Natural killer cell (primary cell): ENCODE results near the gene GNAO1. TPM values are rescaled to one million over a fixed set of nuclear protein-coding genes. Genes with fewer than 3 reads are reported as not detected.

ENCODE experiments used
- ATAC-seq, 3 donors: fragments of 150-1000 bp in 2 of 3; fragments of 200-7000 bp in 1 of 3; cut with Tn5 transposase; 1 replicate in 1 of 3; 2 replicates in 2 of 3; pipeline ENCODE4 v1.10.0; 2021; ENCODE audit warnings: mild to moderate bottlenecking in 2 of 3, moderate library complexity in 2 of 3
- DNase-seq, 2 donors: peaks; one replicate each; pipeline versions ENCODE4 v3.0.0 to v3.0.0-alpha.2; 2013 to 2021; ENCODE audit warnings: mixed read lengths in 1 of 2
- H3K27ac ChIP-seq: one replicate; pipeline ENCODE4 v1.5.1; 2013; ENCODE audit warnings: mild to moderate bottlenecking, low read length
- H3K27me3 ChIP-seq: one replicate; pipeline ENCODE4 v1.6.1; 2013; ENCODE audit warnings: low read length; ENCODE audit not compliant: control insufficient read depth, insufficient read depth
- H3K36me3 ChIP-seq: one replicate; pipeline ENCODE4 v1.6.1; 2013; ENCODE audit warnings: low read length; ENCODE audit not compliant: control insufficient read depth, insufficient read depth
- H3K4me1 ChIP-seq: one replicate; pipeline ENCODE4 v1.6.1; 2013; ENCODE audit warnings: low read length; ENCODE audit not compliant: control insufficient read depth, insufficient read depth
- H3K4me3 ChIP-seq: one replicate; pipeline ENCODE4 v1.5.1; 2013; ENCODE audit warnings: low read length
- H3K9me3 ChIP-seq: one replicate; pipeline ENCODE4 v1.6.1; 2013; ENCODE audit warnings: low read length; ENCODE audit not compliant: control insufficient read depth, insufficient read depth
- H3K27ac Mint-ChIP-seq, 2 donors: one replicate each; pipeline ENCODE4 v1.8.0; 2022; ENCODE audit warnings: mild to moderate bottlenecking in 2 of 2, mixed read lengths in 2 of 2, moderate library complexity in 1 of 2
- H3K27me3 Mint-ChIP-seq, 2 donors: one replicate each; pipeline ENCODE4 v1.8.0; 2022; ENCODE audit warnings: low read depth in 2 of 2, mixed read lengths in 2 of 2
- H3K36me3 Mint-ChIP-seq: one replicate; pipeline ENCODE4 v1.8.0; 2022; ENCODE audit warnings: mixed read lengths
- H3K4me1 Mint-ChIP-seq, 2 donors: one replicate each; pipeline ENCODE4 v1.8.0; 2022; ENCODE audit warnings: mixed read lengths in 2 of 2
- H3K4me3 Mint-ChIP-seq: one replicate; pipeline ENCODE4 v1.8.0; 2022; ENCODE audit warnings: mild to moderate bottlenecking, moderate library complexity, mixed read lengths
- H3K9me3 Mint-ChIP-seq, 2 donors: one replicate each; pipeline ENCODE4 v1.8.0; 2022; ENCODE audit warnings: mixed read lengths in 2 of 2
- CTCF ChIP-seq: fragments of 200-600 bp; IDR thresholded peaks from one replicate; pipeline ENCODE4 v1.8.0; 2022; ENCODE audit warnings: antibody characterized with exemption
- WGBS: methylation state at CpG from one replicate; pipeline ENCODE4 v1.1.7; 2013; ENCODE audit warnings: missing lambda C conversion rate; ENCODE audit not compliant: insufficient coverage; 5-methylcytosine and 5-hydroxymethylcytosine counted together
- intact Hi-C: fragments of 100-400 bp; cut with micrococcal nuclease; formaldehyde crosslinking; loops from one replicate; pipeline ENCODE4 v1.14.2; 2022
- total RNA-seq, 4 donors: library from RNA; stranded (reverse); fragments of 120-200 nt in 1 of 4; gene quantifications; one replicate each; pipeline versions ENCODE4 v1.2.3 to v1.2.4, GENCODE V29; 2013 to 2022

The GNAO1 gene
- total RNA-seq, 3 donors from 2014 or later (not counting 1 experiment from before 2014, with no cell fraction given): 0.45 to 4.6 (median 1.1) TPM

GRCh38 chr16:56344518-56345405 lies 153.5 kb downstream of the GNAO1 start:
- H3K27ac ChIP-seq: no peak overlapping the region
- Mint-ChIP-seq H3K4me3 (no peak overlapping the region), H3K36me3 (no peaks in the 10 kb centered on the region), H3K4me1 (no peaks in the 10 kb centered on the region), H3K27me3 (no peaks in the 10 kb centered on the region), H3K9me3 (no peaks in the 10 kb centered on the region), H3K27ac (no peak overlapping the region)
- H3K9me3 ChIP-seq: no peaks in the 10 kb centered on the region
- no peaks in the 10 kb centered on the region for H3K27me3 ChIP-seq
- H3K4me1 ChIP-seq: no peaks in the 10 kb centered on the region
- ATAC-seq (no peak), DNase-seq (no peak)
- intact Hi-C loops: no loop called here
- no peaks in the 10 kb centered on the region for H3K36me3 ChIP-seq
- no peak for TF ChIP-seq CTCF
- 81% methylated on average over 17 of the region's 18 CpGs for WGBS
- no peak overlapping the region for H3K4me3 ChIP-seq

- no peak overlapping the region for H3K27ac ChIP-seq
- ATAC-seq (no peak), DNase-seq (no peak)
- Mint-ChIP-seq H3K4me1 (no peaks in the 10 kb centered on the region), H3K27ac (no peak overlapping the region), H3K36me3 (no peaks in the 10 kb centered on the region), H3K27me3 (no peaks in the 10 kb centered on the region), H3K9me3 (no peaks in the 10 kb centered on the region), H3K4me3 (no peak overlapping the region)
- H3K4me1 ChIP-seq: no peaks in the 10 kb centered on the region
- intact Hi-C loops: no loop called here
- H3K27me3 ChIP-seq: no peaks in the 10 kb centered on the region
- no peaks in the 10 kb centered on the region for H3K36me3 ChIP-seq
- no peak for TF ChIP-seq CTCF
- H3K9me3 ChIP-seq: no peaks in the 10 kb centered on the region
- 89% methylated on average over 13 of the region's 13 CpGs for WGBS
- no peak overlapping the region for H3K4me3 ChIP-seq
These were observed 154.2 kb downstream of the GNAO1 start for GRCh38 chr16:56345406-56346050.

- Mint-ChIP-seq H3K36me3 (no peaks in the 10 kb centered on the region), H3K9me3 (no peaks in the 10 kb centered on the region), H3K27me3 (no peaks in the 10 kb centered on the region), H3K4me1 (no peaks in the 10 kb centered on the region), H3K4me3 (no peak overlapping the region), H3K27ac (no peak overlapping the region)
- WGBS: 96% methylated on average over 15 of the region's 15 CpGs
- H3K27me3 ChIP-seq: no peaks in the 10 kb centered on the region
- ATAC-seq (no peak), DNase-seq (no peak)
- no peak for TF ChIP-seq CTCF
- H3K36me3 ChIP-seq: no peaks in the 10 kb centered on the region
- no peaks in the 10 kb centered on the region for H3K9me3 ChIP-seq
- intact Hi-C loops: no loop called here
- H3K4me1 ChIP-seq: no peaks in the 10 kb centered on the region
- H3K4me3 ChIP-seq: no peak overlapping the region
- no peak overlapping the region for H3K27ac ChIP-seq
These were observed 155.0 kb downstream of the GNAO1 start for GRCh38 chr16:56346131-56346890.
